H9 (cell line): ENCODE data around the gene SCGB1D1. TPM values are rescaled to one million over a fixed set of nuclear protein-coding genes. Genes with fewer than 3 reads are reported as not detected.

Source experiments
- DNase-seq: peaks from one replicate; pipeline ENCODE4 v3.0.0-alpha.2; 2017
- H2AFZ ChIP-seq: one replicate; pipeline ENCODE4 v1.6.1; 2013; ENCODE audit warnings: mild to moderate bottlenecking, low read length, control low read depth, moderate library complexity
- H2AK5ac ChIP-seq: 2 replicates; pipeline ENCODE4 v1.6.1; 2013; ENCODE audit warnings: low read length, control low read depth, mixed read lengths; ENCODE audit not compliant: insufficient read length
- H2BK120ac ChIP-seq: one replicate; pipeline ENCODE4 v1.6.1; 2013; ENCODE audit warnings: low read depth, mild to moderate bottlenecking, low read length, control low read depth, inconsistent platforms; ENCODE audit not compliant: poor library complexity, severe bottlenecking
- H2BK12ac ChIP-seq: 2 replicates; pipeline ENCODE4 v1.6.1; 2013; ENCODE audit warnings: low read length, control low read depth, mixed read lengths, low read depth; ENCODE audit not compliant: insufficient read length
- H2BK15ac ChIP-seq: 2 replicates; pipeline ENCODE4 v1.6.1; 2013; ENCODE audit warnings: low read depth, low read length, control low read depth
- H2BK20ac ChIP-seq: one replicate; pipeline ENCODE4 v1.6.1; 2013; ENCODE audit warnings: low read depth, mild to moderate bottlenecking, low read length, control low read depth, inconsistent platforms; ENCODE audit not compliant: poor library complexity, severe bottlenecking
- H2BK5ac ChIP-seq: 2 replicates; pipeline ENCODE4 v1.6.1; 2013; ENCODE audit warnings: low read length, control low read depth, mixed read lengths; ENCODE audit not compliant: insufficient read length
- H3K14ac ChIP-seq: 2 replicates; pipeline ENCODE4 v1.6.1; 2013; ENCODE audit warnings: low read length, control low read depth; ENCODE audit not compliant: insufficient read depth
- H3K18ac ChIP-seq: 2 replicates; pipeline ENCODE4 v1.6.1; 2013; ENCODE audit warnings: low read depth, mild to moderate bottlenecking, mixed read lengths, low read length, control low read depth; ENCODE audit not compliant: insufficient read length
- H3K23ac ChIP-seq: 2 replicates; pipeline ENCODE4 v1.6.1; 2013; ENCODE audit warnings: low read length, control low read depth, mixed read lengths, low read depth; ENCODE audit not compliant: insufficient read length
- H3K23me2 ChIP-seq: 2 replicates; pipeline ENCODE4 v1.6.1; 2013; ENCODE audit warnings: low read depth, mild to moderate bottlenecking, mixed read lengths, low read length, control low read depth; ENCODE audit not compliant: insufficient read length, poor library complexity, severe bottlenecking
- H3K27ac ChIP-seq: 2 replicates; pipeline ENCODE4 v1.5.1; 2013; ENCODE audit warnings: low read length, control low read depth, mixed read lengths, low read depth; ENCODE audit not compliant: insufficient read length
- H3K27me3 ChIP-seq: 2 replicates; pipeline ENCODE4 v1.6.1; 2013; ENCODE audit warnings: low read length, control low read depth, inconsistent platforms; ENCODE audit not compliant: insufficient read depth
- H3K4ac ChIP-seq: 2 replicates; pipeline ENCODE4 v1.6.1; 2013; ENCODE audit warnings: low read depth, mild to moderate bottlenecking, control low read depth, inconsistent platforms, low read length, moderate library complexity
- H3K4me1 ChIP-seq: 2 replicates; pipeline ENCODE4 v1.6.1; 2013; ENCODE audit warnings: low read length, control low read depth, inconsistent platforms; ENCODE audit not compliant: insufficient read depth
- H3K4me2 ChIP-seq: 2 replicates; pipeline ENCODE4 v1.6.1; 2013; ENCODE audit warnings: low read length, control low read depth, mixed read lengths; ENCODE audit not compliant: insufficient read length, insufficient read depth
- H3K56ac ChIP-seq: 2 replicates; pipeline ENCODE4 v1.6.1; 2013; ENCODE audit warnings: low read depth, mild to moderate bottlenecking, mixed read lengths, low read length, control low read depth; ENCODE audit not compliant: insufficient read length
- H3K79me1 ChIP-seq: 2 replicates; pipeline ENCODE4 v1.6.1; 2013; ENCODE audit warnings: low read depth, mild to moderate bottlenecking, moderate library complexity, low read length, control low read depth, inconsistent platforms; ENCODE audit not compliant: insufficient read depth, poor library complexity, severe bottlenecking
- H3K79me2 ChIP-seq: 2 replicates; pipeline ENCODE4 v1.6.1; 2013; ENCODE audit warnings: low read length, control low read depth, inconsistent platforms; ENCODE audit not compliant: insufficient read depth
- H3K9ac ChIP-seq: 2 replicates; pipeline ENCODE4 v1.6.1; 2013; ENCODE audit warnings: low read length, control low read depth, mixed read lengths; ENCODE audit not compliant: insufficient read length; ENCODE audit errors: extremely low read depth
- H3K9me3 ChIP-seq: one replicate; pipeline ENCODE4 v1.6.1; 2013; ENCODE audit warnings: low read depth, low read length, inconsistent platforms; ENCODE audit not compliant: control insufficient read depth
- H3T11ph ChIP-seq: one replicate; pipeline ENCODE4 v1.6.1; 2013; ENCODE audit warnings: mild to moderate bottlenecking, low read length, control low read depth, inconsistent platforms
- H4K20me1 ChIP-seq: one replicate; pipeline ENCODE4 v1.6.1; 2013; ENCODE audit not compliant: control insufficient read depth, insufficient read length, insufficient read depth
- H4K5ac ChIP-seq: 2 replicates; pipeline ENCODE4 v1.6.1; 2013; ENCODE audit warnings: low read depth, mild to moderate bottlenecking, mixed read lengths, low read length, control low read depth; ENCODE audit not compliant: insufficient read length
- H4K8ac ChIP-seq: replicated peaks from 2 replicates; pipeline ENCODE4 v1.6.1; 2013; ENCODE audit warnings: low read length, control low read depth, mixed read lengths, low read depth; ENCODE audit not compliant: insufficient read length
- H4K91ac ChIP-seq: 2 replicates; pipeline ENCODE4 v1.6.1; 2013; ENCODE audit warnings: low read depth, mild to moderate bottlenecking, moderate library complexity, mixed read lengths, low read length, control low read depth; ENCODE audit not compliant: insufficient read length
- H3K27ac Mint-ChIP-seq, 3 experiments: 2 replicates in 2 of 3; 3 replicates in 1 of 3; pipeline ENCODE4 v1.8.0; 2020 to 2021; ENCODE audit warnings: mixed read lengths in 3 of 3, mild to moderate bottlenecking in 1 of 3, moderate library complexity in 1 of 3
- H3K27me3 Mint-ChIP-seq: 2 replicates; pipeline ENCODE4 v1.8.0; 2021; ENCODE audit warnings: low read depth, mild to moderate bottlenecking, moderate library complexity, mixed read lengths
- H3K36me3 Mint-ChIP-seq, 3 experiments: 2 replicates in 2 of 3; 3 replicates in 1 of 3; pipeline ENCODE4 v1.8.0; 2020 to 2021; ENCODE audit warnings: low read depth in 3 of 3, mixed read lengths in 3 of 3; ENCODE audit not compliant: insufficient read depth in 1 of 3
- H3K4me1 Mint-ChIP-seq, 2 experiments: 2 replicates each; pipeline ENCODE4 v1.8.0; 2020; ENCODE audit warnings: mixed read lengths in 2 of 2
- H3K4me3 Mint-ChIP-seq, 2 experiments: 2 replicates in 1 of 2; 3 replicates in 1 of 2; pipeline ENCODE4 v1.8.0; 2020 to 2021; ENCODE audit warnings: mild to moderate bottlenecking in 2 of 2, mixed read lengths in 2 of 2, moderate library complexity in 1 of 2
- H3K9me3 Mint-ChIP-seq, 2 experiments: 2 replicates in 1 of 2; 3 replicates in 1 of 2; pipeline ENCODE4 v1.8.0; 2020; ENCODE audit warnings: mild to moderate bottlenecking in 2 of 2, mixed read lengths in 2 of 2, moderate library complexity in 1 of 2
- CTCF ChIP-seq: fragments of 200-600 bp; sonication (generic); conservative IDR thresholded peaks from 3 replicates; pipeline ENCODE4 v1.8.0; 2021; ENCODE audit warnings: antibody characterized with exemption, mild to moderate bottlenecking
- WGBS: extraction: QIAGEN DNeasy Blood & Tissue Kit; methylation state at CpG from one replicate; pipeline ENCODE4 v1.1.7; 2013; ENCODE audit warnings: missing lambda C conversion rate, low lambda C conversion rate, mixed read lengths; ENCODE audit not compliant: insufficient read length; ENCODE audit errors: extremely low coverage; 5-methylcytosine and 5-hydroxymethylcytosine counted together
- total RNA-seq: library from RNA; stranded (reverse); gene quantifications from 2 replicates; pipeline ENCODE4 v1.2.1, GENCODE V29; 2021

The SCGB1D1 gene
- total RNA-seq, 1 experiment from 2014 or later: not detected

DNA sequence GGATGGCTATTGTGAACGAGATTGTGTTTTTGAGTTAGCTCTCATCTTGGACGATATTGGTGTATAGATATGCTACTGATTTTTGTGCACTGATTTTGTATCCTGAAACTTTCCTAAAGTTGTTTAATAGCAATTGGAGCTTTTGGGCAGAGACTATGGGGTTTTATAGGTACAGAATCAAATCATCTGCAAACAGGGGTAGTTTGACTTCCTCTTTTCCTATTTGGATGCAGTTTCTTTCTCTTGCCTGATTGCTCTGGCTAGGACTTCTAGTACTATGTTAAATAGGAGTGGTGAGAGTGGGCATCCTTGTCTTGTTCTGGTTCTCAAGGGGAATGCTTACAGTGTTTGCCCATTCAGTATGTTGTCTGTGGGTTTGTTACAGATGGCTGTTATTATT lies 8.9 kb upstream of the SCGB1D1 start:
- Histone ChIP-seq H2AFZ (no peak overlapping the region), H2BK15ac (no peak overlapping the region), H3K56ac (no peak overlapping the region), H4K5ac (no peak overlapping the region), H3K9ac (no peak overlapping the region), H2BK120ac (no peak overlapping the region), H3K18ac (no peak overlapping the region), H3K14ac (no peak overlapping the region), H3K23ac (no peak overlapping the region), H3K9me3 (no peaks in the 10 kb centered on the region), H3K27ac (no peak overlapping the region), H4K8ac (no peak overlapping the region), H3K27me3 (no peaks in the 10 kb centered on the region), H3K79me1 (no peaks in the 10 kb centered on the region), H2BK12ac (no peak overlapping the region), H3K23me2 (no peaks in the 10 kb centered on the region), H3T11ph (no peak overlapping the region), H3K79me2 (no peaks in the 10 kb centered on the region), H3K4me1 (no peaks in the 10 kb centered on the region), H4K91ac (no peak overlapping the region), H4K20me1 (no peaks in the 10 kb centered on the region), H2BK5ac (no peak overlapping the region), H3K4ac (no peak overlapping the region), H2AK5ac (no peak overlapping the region), H3K4me2 (no peak overlapping the region), H2BK20ac (no peak overlapping the region)
- no peak for TF ChIP-seq CTCF
- WGBS: no CpG with 5 or more reads among the region's 2 CpGs
- Mint-ChIP-seq H3K9me3 (peaks cover 0 to 2% of the 10 kb centered on the region in 2 experiments; a peak in 1 of 5 replicates), H3K4me3 (no peak overlapping the region), H3K27ac (no peak overlapping the region), H3K36me3 (no peaks in the 10 kb centered on the region), H3K27me3 (no peaks in the 10 kb centered on the region), H3K4me1 (peaks cover 1 to 6% of the 10 kb centered on the region in 2 experiments; a peak in 3 of 4 replicates)
- no peak for DNase-seq
